Uterus (tissue), 4 donors: ENCODE data around the gene SPOCK1. TPM values are rescaled to one million over a fixed set of nuclear protein-coding genes. Genes with fewer than 3 reads are reported as not detected.

Source experiments
- DNase-seq, 2 donors: peaks; one replicate each; pipeline ENCODE4 v3.0.0-alpha.2; 2019 to 2020
- H3K27ac ChIP-seq, 2 donors: fragments of 200-600 bp; sonication (generic); 1 replicate in 1 of 2; 2 replicates in 1 of 2; pipeline ENCODE4 v1.5.1; 2016 to 2018
- H3K27me3 ChIP-seq, 2 donors: fragments of 200-600 bp; sonication (generic); one replicate each; pipeline ENCODE4 v1.5.1; 2018 to 2019; ENCODE audit warnings: control low read depth in 1 of 2
- H3K36me3 ChIP-seq, 2 donors: fragments of 200-600 bp; sonication (generic); one replicate each; pipeline ENCODE4 v1.5.1; 2019; ENCODE audit warnings: control low read depth in 1 of 2
- H3K4me1 ChIP-seq, 2 donors: fragments of 200-600 bp; sonication (generic); one replicate each; pipeline ENCODE4 v1.5.1; 2018 to 2019; ENCODE audit warnings: control low read depth in 1 of 2
- H3K4me3 ChIP-seq, 2 donors: fragments of 200-600 bp; sonication (generic); 1 replicate in 1 of 2; 2 replicates in 1 of 2; pipeline ENCODE4 v1.5.1; 2018 to 2019; ENCODE audit warnings: mild to moderate bottlenecking in 1 of 2
- H3K9me3 ChIP-seq, 2 donors: fragments of 200-600 bp; sonication (generic); one replicate each; pipeline ENCODE4 v1.5.1; 2019; ENCODE audit warnings: control low read depth in 1 of 2
- POLR2A ChIP-seq, 2 donors: fragments of 450-650 bp; IDR thresholded peaks; one replicate each; pipeline ENCODE4 v1.6.1; 2016; ENCODE audit warnings: antibody characterized with exemption in 2 of 2, mild to moderate bottlenecking in 1 of 2, moderate library complexity in 1 of 2
- intact Hi-C: fragments of 100-400 bp; cut with DNase I; formaldehyde crosslinking; loops from one replicate; pipeline ENCODE4 v1.15.1; 2023; ENCODE audit warnings: low total_unique reads
- total RNA-seq, 4 donors: library from RNA; depleted of rRNA in 3 of 4; stranded (reverse); fragments of >200 nt in 3 of 4; gene quantifications; one replicate each; pipeline versions ENCODE4 v1.1.0 to v1.2.4, GENCODE V29; 2014 to 2023
- TF ChIP-seq, protein P1 (sequence below), 4 experiments: fragments of 200-600 bp in 2 of 4; fragments of 450-650 bp in 2 of 4; sonication (generic) in 2 of 4; IDR thresholded peaks; one replicate each; pipeline ENCODE4 v1.5.1; 2016 to 2019; ENCODE audit warnings: antibody characterized with exemption in 4 of 4, mild to moderate bottlenecking in 2 of 4, moderate library complexity in 1 of 4
- donor health status: DM: yes; HTN: yes; CAD: no.

Gene SPOCK1
- total RNA-seq, 4 donors from 2014 or later, result 31.8 to 131 (median 45.1) TPM

DNA sequence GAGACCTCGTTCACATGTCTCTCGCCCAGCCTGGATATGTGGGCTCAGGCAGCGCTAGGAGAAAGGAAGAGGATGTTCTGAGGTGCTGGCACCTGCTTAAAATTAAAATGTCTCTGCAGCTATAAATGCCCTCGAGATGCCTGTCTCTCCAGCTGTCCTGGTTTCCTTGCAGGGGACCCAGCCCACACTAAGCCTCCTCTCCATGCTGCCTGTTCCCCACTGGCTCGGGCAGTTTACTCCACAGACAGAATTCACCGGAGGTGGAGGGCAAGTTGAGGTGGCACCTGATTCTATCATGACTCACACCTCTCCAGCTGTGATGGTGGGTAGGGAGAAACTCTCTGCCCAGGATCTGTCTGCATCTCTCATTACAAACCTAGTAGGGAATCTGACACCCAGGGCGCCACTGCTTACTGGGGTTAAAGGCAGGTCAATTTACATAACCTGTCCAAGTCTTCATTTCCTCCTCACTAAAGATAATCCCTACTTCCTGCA, 420.9 kb downstream of the SPOCK1 start:
- Histone ChIP-seq H3K27ac (no peak overlapping the region), H3K9me3 (no peaks in the 10 kb centered on the region), H3K36me3 (no peaks in the 10 kb centered on the region), H3K4me1 (peaks cover 0 to 1% of the 10 kb centered on the region in 2 donors), H3K27me3 (no peaks in the 10 kb centered on the region), H3K4me3 (no peak overlapping the region)
- intact Hi-C loops, result no loop called here
- TF ChIP-seq POLR2A (IDR thresholded peaks at IDR 0.05), result no peak
- TF ChIP-seq, protein P1, sequence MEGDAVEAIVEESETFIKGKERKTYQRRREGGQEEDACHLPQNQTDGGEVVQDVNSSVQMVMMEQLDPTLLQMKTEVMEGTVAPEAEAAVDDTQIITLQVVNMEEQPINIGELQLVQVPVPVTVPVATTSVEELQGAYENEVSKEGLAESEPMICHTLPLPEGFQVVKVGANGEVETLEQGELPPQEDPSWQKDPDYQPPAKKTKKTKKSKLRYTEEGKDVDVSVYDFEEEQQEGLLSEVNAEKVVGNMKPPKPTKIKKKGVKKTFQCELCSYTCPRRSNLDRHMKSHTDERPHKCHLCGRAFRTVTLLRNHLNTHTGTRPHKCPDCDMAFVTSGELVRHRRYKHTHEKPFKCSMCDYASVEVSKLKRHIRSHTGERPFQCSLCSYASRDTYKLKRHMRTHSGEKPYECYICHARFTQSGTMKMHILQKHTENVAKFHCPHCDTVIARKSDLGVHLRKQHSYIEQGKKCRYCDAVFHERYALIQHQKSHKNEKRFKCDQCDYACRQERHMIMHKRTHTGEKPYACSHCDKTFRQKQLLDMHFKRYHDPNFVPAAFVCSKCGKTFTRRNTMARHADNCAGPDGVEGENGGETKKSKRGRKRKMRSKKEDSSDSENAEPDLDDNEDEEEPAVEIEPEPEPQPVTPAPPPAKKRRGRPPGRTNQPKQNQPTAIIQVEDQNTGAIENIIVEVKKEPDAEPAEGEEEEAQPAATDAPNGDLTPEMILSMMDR (IDR thresholded peaks at IDR 0.05), result no peak
- no peak for DNase-seq

DNA sequence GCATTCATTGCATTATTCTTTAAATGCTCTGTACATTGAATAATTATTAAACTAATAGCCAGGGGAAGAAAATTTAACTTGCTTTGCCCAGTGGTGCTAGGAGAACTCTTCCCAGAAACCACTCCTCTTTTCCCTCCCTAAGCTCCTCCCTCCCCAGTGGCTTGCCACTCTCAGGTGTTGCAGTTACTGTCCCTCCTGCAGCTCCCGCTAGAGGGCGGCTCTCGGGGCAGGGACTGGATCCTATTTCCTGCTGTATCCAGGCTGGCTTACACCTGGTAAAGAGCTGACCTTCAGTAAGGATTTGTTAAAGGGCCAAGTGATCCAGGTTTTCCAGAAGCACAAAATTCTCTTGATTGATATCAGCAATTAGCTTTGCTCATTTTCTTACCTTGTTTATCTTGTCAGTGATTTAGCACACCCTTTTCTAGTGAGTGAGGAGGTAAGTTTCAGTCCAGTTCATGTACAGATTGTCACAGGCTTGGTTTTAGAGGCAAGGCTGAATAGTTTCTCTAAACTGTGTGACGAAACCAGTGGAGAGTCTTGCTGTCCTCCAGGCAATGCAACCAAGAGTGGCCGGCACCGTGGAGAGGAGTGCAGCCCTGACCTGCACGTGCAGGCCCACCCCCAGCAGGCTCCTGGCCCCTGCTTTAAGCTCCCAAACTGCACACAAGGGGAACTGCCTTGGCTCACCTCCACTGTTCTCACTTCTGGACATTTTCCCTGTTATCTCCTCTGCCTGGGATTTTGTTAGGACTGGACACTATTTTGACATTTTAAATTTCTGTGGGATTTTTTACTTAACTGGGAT, 423.8 kb downstream of the SPOCK1 start:
- Histone ChIP-seq H3K4me1 (peaks cover 0 to 8% of the 10 kb centered on the region in 2 donors), H3K36me3 (no peaks in the 10 kb centered on the region), H3K27ac (peak overlapping the region; percentile 2 to 18), H3K9me3 (no peaks in the 10 kb centered on the region), H3K27me3 (no peaks in the 10 kb centered on the region), H3K4me3 (no peak overlapping the region)
- DNase-seq, result peak; percentile 43 to 46
- intact Hi-C loops, result no loop called here
- no peak for TF ChIP-seq POLR2A (IDR thresholded peaks at IDR 0.05)
- TF ChIP-seq, protein P1 (IDR thresholded peaks at IDR 0.05), result peak in 2 of 4 experiments; percentile 39 to 53

GRCh38 chr5:137073189-137073588, 425.9 kb downstream of the SPOCK1 start:
- Histone ChIP-seq H3K4me3 (no peak overlapping the region), H3K36me3 (no peaks in the 10 kb centered on the region), H3K27ac (peak overlapping the region; percentile 82 to 85), H3K27me3 (no peaks in the 10 kb centered on the region), H3K9me3 (no peaks in the 10 kb centered on the region), H3K4me1 (peaks cover 0 to 8% of the 10 kb centered on the region in 2 donors)
- intact Hi-C loops, result no loop called here
- DNase-seq, result peak in 1 of 2 donors; percentile 35
- no peak for TF ChIP-seq POLR2A (IDR thresholded peaks at IDR 0.05)
- TF ChIP-seq, protein P1 (IDR thresholded peaks at IDR 0.05), result no peak

GRCh38 chr5:137072361-137073115, 426.6 kb downstream of the SPOCK1 start:
- peak overlapping the region; percentile 82 to 85 for H3K27ac ChIP-seq

More at GRCh38 chr5:137072361-137073115, 426.6 kb downstream of the SPOCK1 start:
- Histone ChIP-seq H3K36me3 (no peaks in the 10 kb centered on the region), H3K9me3 (no peaks in the 10 kb centered on the region), H3K4me3 (no peak overlapping the region), H3K27me3 (no peaks in the 10 kb centered on the region), H3K4me1 (peaks cover 0 to 8% of the 10 kb centered on the region in 2 donors)
- TF ChIP-seq, protein P1 (IDR thresholded peaks at IDR 0.05), result no peak
- no peak for TF ChIP-seq POLR2A (IDR thresholded peaks at IDR 0.05)
- intact Hi-C loops, result no loop called here
- peak in 1 of 2 donors; percentile 51 for DNase-seq
